Adipocyte (in vitro differentiated cells): ENCODE measurements around the gene PDE6G.
"Not testable (repeated sequence)": the region's sequence is repeated elsewhere in the genome, so short reads cannot be mapped to it uniquely, and the experiment has no call there.

ENCODE experiments used
- DNase-seq: peaks from one replicate; pipeline ENCODE4 v3.0.0-alpha.2; 2015; ENCODE audit warnings: low read depth
- H3K27me3 ChIP-seq: replicated peaks from 2 replicates; pipeline ENCODE4 v1.7.0; 2013; ENCODE audit warnings: mild to moderate bottlenecking, low read length, moderate library complexity; ENCODE audit not compliant: control insufficient read depth, insufficient read depth
- H3K36me3 ChIP-seq: 2 replicates; pipeline ENCODE4 v1.7.0; 2013; ENCODE audit warnings: low read length, mild to moderate bottlenecking, moderate library complexity; ENCODE audit not compliant: control insufficient read depth, insufficient read depth, severe bottlenecking
- H3K4me1 ChIP-seq: 2 replicates; pipeline ENCODE4 v1.7.0; 2013; ENCODE audit warnings: mild to moderate bottlenecking, low read length, moderate library complexity; ENCODE audit not compliant: control insufficient read depth, insufficient read depth
- H3K4me3 ChIP-seq: 2 replicates; pipeline ENCODE4 v1.7.0; 2013; ENCODE audit warnings: mild to moderate bottlenecking, low read length, moderate library complexity
- H3K9ac ChIP-seq: 2 replicates; pipeline ENCODE4 v1.7.0; 2013; ENCODE audit warnings: mild to moderate bottlenecking, low read length, moderate library complexity
- H3K9me3 ChIP-seq: 2 replicates; pipeline ENCODE4 v1.7.0; 2013; ENCODE audit warnings: mild to moderate bottlenecking, low read length, moderate library complexity; ENCODE audit not compliant: control insufficient read depth

Gene PDE6G

DNA sequence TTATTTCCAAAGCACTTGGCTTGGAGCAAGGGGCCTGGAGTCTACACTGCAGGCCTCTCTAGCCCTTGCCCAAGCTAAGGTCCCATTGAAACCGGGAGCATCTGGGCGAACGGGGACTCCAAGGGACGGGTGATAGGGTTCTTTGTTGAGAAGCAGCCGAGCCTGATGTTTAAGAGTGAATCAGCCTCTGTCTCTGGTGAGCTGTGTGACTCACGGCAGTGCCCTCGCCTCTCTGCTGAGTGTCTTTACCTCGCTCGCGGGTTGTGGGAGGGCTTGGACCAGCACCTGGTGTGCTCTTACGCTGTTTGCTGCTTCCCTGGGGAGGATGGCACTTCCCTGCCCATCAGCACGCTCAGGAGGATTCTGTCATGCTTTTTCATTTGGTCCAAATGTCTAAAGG is 28.8 kb upstream of the PDE6G start:
- no peaks in the 10 kb centered on the region for H3K27me3 ChIP-seq
- H3K9me3 ChIP-seq: no peaks in the 10 kb centered on the region
- peaks cover 45% of the 10 kb centered on the region for H3K36me3 ChIP-seq
- peak; percentile 64 for DNase-seq
- peak overlapping the region; percentile 90 for H3K9ac ChIP-seq
- peaks cover 27% of the 10 kb centered on the region for H3K4me1 ChIP-seq
- peak overlapping the region; percentile 89 for H3K4me3 ChIP-seq

DNA sequence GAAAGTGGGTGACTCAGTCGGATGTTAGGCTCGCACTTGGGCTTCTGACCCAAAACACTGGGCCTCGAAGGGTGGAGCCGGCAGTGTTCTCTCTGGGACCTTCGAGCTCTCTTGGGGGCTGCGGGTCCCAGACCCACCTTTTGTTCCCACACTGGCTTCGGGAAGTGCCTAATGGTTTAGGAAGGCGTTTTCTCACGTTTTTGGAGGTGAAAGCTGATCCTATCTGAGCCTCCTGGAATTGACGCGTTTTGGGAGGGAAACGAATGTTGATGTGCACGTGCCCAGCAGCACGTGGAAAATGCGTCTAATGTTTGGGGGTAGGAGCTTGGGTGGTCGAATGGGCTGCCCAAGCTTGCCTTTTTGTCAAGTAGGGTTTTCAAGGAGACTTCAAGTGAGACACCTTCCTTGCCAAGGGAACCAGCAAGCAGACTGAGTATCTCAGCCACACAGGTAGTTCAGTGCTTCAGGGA is 28.1 kb upstream of the PDE6G start:
- H3K4me1 ChIP-seq: peaks cover 27% of the 10 kb centered on the region
- H3K27me3 ChIP-seq: no peaks in the 10 kb centered on the region
- H3K36me3 ChIP-seq: peaks cover 38% of the 10 kb centered on the region
- H3K9me3 ChIP-seq: no peaks in the 10 kb centered on the region
- peak; percentile 87 for DNase-seq
- H3K4me3 ChIP-seq: peak overlapping the region; percentile 89
- peak overlapping the region; percentile 90 for H3K9ac ChIP-seq

DNA sequence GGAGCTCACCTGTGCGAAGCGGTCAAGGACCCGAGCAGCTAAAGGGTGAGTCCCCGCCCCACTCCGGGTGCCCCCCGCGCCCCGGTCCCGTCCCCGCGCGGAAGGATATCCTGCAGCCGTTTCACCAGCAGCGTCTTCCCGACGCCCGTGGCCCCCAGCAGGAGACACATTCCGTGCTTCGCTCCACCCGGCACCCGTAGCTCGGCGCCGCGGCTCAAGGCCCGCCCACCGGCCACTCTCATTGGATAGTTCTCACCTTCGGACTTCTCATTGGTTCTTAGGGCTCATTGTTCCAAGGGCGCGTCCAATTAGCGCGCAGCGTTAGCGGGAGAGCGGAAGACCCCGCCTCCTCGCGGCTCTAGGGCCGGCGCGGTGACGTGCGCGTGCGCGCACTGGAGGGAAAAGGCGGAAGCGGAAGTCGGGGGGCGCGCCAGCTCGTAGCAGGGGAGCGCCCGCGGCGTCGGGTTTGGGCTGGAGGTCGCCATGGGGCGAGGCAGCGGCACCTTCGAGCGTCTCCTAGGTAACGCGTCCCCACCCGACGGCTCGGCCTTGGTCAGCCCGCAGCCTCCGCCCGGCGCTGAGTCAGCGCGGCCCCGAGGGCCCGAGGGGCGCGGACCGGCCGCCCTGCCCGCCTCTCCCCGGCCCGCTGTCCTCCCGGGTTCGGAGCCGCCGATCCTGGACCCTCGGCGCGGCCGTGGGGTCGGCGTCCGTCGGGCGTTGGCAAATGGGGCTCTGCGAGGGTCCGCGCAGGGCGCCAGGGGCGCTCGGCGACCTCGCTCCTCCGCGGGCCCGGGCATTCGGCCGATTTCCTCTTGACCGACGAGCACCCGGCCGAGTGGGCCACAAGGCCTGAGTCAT is 27.5 kb upstream of the PDE6G start, which contains the start of the genes ARL16 and HGS:
ARL16 (minus strand) TSS at position 214 of the 858 bp plus-strand sequence; CDS start at position 170, 44 bp downstream.
HGS (plus strand) TSS at position 428 of the 858 bp plus-strand sequence; CDS start at position 484, 56 bp downstream.
- Histone ChIP-seq H3K36me3 (peaks cover 32% of the 10 kb centered on the region), H3K9ac (peak within 1 kb of the TSS; percentile 96), H3K4me3 (peak within 1 kb of the TSS; percentile 89), H3K27me3 (no peaks in the 10 kb centered on the region), H3K9me3 (no peaks in the 10 kb centered on the region), H3K4me1 (peaks cover 27% of the 10 kb centered on the region)
- DNase-seq: peak; percentile 100

DNA sequence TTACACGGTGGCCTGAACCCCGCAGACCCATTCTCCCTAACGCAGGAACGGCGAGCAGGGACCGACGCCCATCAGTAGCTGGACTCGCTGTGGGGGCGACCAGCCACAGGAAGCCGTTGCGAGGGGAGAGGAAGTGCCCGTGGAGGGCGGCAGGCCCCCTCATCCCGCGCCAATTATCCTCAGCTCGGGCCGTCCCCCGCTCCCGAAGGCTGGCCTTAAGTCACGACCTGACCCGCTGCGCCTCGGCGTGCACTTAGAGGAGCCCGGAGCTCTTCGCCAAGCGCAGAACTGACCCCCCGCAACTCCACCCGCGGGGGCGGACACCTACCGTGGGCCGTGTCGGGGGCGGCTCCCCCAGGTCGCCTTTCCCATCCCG is 26.9 kb upstream of the PDE6G start:
- Histone ChIP-seq H3K4me1 (peaks cover 27% of the 10 kb centered on the region), H3K9ac (peak overlapping the region; percentile 96), H3K36me3 (peaks cover 26% of the 10 kb centered on the region), H3K27me3 (no peaks in the 10 kb centered on the region), H3K9me3 (no peaks in the 10 kb centered on the region), H3K4me3 (peak overlapping the region; percentile 89)
- DNase-seq: no peak

DNA sequence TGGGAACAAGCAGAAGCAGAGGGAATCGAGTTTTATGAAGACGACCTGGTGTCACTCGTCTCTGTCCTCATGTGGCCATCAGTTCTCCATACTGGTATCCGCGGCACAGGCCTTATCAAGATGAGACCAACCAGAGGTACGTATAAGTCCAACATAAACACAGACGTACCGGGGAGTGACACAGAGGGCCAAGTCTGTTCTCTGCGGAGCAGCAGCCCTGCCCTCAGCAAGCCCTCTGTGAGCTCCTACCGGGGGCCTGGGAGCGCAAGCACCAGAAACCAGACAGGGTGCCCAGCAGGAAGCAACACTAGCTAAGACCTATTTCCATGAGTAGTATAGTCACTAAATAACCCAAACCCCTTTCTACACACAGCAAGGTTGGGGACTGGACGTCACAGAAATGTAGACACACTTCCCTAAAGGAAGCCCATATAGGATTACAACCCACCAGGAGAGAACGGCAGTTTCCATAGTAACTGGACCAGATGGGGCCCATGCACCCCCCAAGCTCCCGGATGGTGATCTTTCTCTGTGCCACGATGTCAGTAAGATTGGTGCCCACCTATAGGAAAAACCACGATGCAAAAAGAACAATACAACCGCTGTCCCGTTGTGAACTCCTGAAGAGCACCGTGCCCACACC is 26.3 kb upstream of the PDE6G start:
- peaks cover 20% of the 10 kb centered on the region for H3K36me3 ChIP-seq
- no peaks in the 10 kb centered on the region for H3K27me3 ChIP-seq
- peak overlapping the region; percentile 96 for H3K9ac ChIP-seq
- no peaks in the 10 kb centered on the region for H3K9me3 ChIP-seq
- H3K4me1 ChIP-seq: peaks cover 27% of the 10 kb centered on the region
- H3K4me3 ChIP-seq: peak overlapping the region; percentile 89
- peak; percentile 51 for DNase-seq

DNA sequence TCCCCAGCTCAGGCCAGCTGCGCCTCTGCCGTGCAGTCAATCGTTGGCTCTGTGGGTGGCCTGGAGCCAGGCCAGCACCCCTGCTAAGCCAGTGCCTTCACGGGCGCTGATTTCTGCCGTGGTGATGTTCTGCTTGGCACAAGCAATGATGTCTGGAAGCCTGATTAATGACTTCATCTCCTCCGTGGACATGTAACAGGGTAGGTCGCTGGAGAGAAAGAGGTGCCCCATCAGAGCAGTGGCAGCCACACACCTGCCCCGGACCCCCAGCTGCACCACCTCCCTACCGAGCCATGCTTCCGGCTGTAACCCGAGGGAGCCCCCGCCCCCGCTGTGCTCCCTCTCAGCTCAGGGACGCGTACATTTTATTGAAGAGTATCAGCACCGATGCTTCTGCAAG is 25.3 kb upstream of the PDE6G start:
- Histone ChIP-seq H3K27me3 (no peaks in the 10 kb centered on the region), H3K9me3 (no peaks in the 10 kb centered on the region), H3K36me3 (peaks cover 10% of the 10 kb centered on the region), H3K9ac (no peak overlapping the region), H3K4me3 (no peak overlapping the region), H3K4me1 (peaks cover 33% of the 10 kb centered on the region)
- DNase-seq: no peak

DNA sequence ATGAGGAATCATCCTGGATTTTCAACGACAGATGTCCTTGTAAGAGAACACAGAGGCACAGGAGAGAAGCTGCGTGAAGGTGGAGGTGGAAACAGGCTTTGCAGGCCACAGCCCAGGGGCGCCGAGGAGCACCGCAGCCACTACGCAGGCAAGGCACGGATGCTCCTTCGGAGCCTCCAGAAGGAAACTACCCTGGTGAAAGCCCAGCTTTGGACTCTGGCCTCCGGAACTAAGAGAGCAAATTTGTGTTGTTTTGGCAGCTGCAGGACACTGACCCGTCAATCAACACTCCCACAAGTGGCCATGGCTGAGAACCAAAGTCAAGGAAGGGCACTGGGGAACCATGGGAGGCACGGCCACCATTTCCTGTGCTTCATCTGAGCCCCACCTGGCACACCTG is 23.8 kb upstream of the PDE6G start:
- peak overlapping the region; percentile 36 for H3K9ac ChIP-seq
- no peak overlapping the region for H3K4me3 ChIP-seq
- no peaks in the 10 kb centered on the region for H3K9me3 ChIP-seq
- no peaks in the 10 kb centered on the region for H3K27me3 ChIP-seq
- DNase-seq: no peak
- H3K36me3 ChIP-seq: no peaks in the 10 kb centered on the region
- peaks cover 31% of the 10 kb centered on the region for H3K4me1 ChIP-seq

DNA sequence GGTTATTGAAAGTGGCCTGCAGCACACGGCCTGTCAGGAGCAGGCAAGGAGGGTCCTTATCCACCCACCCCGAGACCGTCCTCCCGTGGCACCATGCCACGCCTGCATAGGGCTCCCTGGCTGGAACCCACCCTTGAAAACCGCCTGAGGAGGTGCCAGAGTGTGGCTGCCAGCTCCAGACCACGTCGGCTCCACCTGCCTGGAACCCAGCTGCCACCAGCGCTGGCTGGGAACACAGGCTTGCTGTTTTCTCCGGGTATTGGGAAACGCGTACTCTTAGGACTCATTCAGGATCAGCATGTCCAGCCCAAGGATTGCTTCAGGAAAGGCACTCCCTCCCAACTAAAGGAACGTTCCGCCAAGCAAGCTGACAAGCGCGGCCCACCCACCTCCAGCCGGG is 20.6 kb upstream of the PDE6G start:
- Histone ChIP-seq H3K9me3 (no peaks in the 10 kb centered on the region), H3K4me3 (no peak overlapping the region), H3K4me1 (peaks cover 12% of the 10 kb centered on the region), H3K9ac (no peak overlapping the region), H3K27me3 (no peaks in the 10 kb centered on the region), H3K36me3 (peaks cover 24% of the 10 kb centered on the region)
- DNase-seq: no peak

DNA sequence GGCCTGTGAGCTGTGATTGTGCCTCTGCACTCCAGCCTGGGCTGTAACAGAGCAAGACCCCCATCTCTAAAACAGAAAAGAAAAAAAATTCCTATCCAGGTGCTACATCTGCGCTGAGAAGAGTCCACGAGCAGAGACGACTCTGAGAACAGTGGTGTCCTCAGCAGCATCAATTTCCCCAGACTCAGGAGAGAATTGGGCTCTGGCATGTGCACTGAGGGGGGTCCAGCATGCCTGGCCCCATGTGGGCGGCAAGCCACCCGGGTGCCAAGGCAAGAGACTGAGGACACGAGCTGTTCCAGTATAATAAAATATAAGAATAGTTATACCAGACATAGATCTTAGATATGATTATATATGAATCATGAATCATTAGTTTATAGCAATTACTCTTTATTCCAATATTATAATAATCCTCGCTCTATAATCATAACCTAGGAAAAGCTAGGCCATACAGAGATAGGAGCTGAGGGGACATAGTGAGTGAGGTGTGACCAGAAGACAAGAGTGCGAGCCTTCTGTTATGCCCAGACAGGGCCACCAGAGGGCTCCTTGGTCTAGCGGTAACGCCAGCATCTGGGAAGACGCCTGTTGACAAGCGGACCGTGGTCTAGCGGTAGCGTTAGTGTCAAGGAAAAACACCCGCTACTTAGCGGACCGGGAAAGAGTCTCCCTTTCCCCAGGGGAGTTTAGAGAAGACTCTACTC is 19.3 kb upstream of the PDE6G start:
- peaks cover 35% of the 10 kb centered on the region for H3K36me3 ChIP-seq
- not testable (repeated sequence) for H3K27me3 ChIP-seq, H3K9me3 ChIP-seq, H3K4me1 ChIP-seq, H3K9ac ChIP-seq, H3K4me3 ChIP-seq
- peak; percentile 38 for DNase-seq

DNA sequence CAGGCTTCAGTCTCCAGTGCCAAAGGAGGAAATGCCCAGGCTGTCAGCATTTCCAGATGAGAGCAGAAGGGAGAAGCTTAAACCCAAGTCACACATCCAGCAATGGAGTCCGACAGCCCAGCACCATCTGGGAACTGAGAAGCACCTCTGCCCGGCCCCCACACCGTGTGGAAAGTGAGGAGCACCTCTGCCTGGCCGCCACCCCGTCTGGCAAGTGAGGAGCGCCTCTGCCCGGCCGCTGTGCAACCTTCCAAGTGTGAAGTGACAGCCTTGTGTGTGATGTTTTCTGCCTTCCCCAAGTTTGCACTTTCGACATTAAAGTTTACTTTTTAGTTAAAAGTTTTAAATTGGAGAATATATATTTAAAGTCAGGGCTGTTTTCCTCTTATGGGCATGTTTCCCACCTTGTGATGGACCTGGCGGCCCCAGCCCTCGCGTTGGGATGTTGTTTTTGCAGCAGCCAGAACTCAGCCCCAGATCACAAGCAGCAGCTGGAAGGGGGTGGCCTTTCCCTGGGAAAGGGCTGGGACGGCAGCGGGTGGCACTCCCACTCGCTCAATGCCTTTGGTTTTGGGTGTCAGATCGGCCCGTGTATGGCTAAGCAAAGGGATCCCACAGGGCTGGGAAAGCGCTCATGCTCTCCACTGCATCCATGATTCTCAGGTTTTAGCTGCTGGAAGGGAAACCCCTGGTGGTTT is 17.4 kb upstream of the PDE6G start:
- H3K4me3 ChIP-seq: no peak overlapping the region

More for the DNA sequence above, 17.4 kb upstream of the PDE6G start:
- DNase-seq: no peak
- Histone ChIP-seq H3K4me1 (peaks cover 10% of the 10 kb centered on the region), H3K27me3 (no peaks in the 10 kb centered on the region), H3K9me3 (no peaks in the 10 kb centered on the region), H3K36me3 (peaks cover 52% of the 10 kb centered on the region), H3K9ac (no peak overlapping the region)
